H9 (cell line): ENCODE measurements around the gene CAMTA1. TPM values are rescaled to one million over a fixed set of nuclear protein-coding genes. Genes with fewer than 3 reads are reported as not detected.

Source experiments
- DNase-seq: peaks from one replicate; pipeline ENCODE4 v3.0.0-alpha.2; 2017
- H2AFZ ChIP-seq: one replicate; pipeline ENCODE4 v1.6.1; 2013; ENCODE audit warnings: mild to moderate bottlenecking, low read length, control low read depth, moderate library complexity
- H2AK5ac ChIP-seq: 2 replicates; pipeline ENCODE4 v1.6.1; 2013; ENCODE audit warnings: low read length, control low read depth, mixed read lengths; ENCODE audit not compliant: insufficient read length
- H2BK120ac ChIP-seq: one replicate; pipeline ENCODE4 v1.6.1; 2013; ENCODE audit warnings: low read depth, mild to moderate bottlenecking, low read length, control low read depth, inconsistent platforms; ENCODE audit not compliant: poor library complexity, severe bottlenecking
- H2BK12ac ChIP-seq: 2 replicates; pipeline ENCODE4 v1.6.1; 2013; ENCODE audit warnings: low read length, control low read depth, mixed read lengths, low read depth; ENCODE audit not compliant: insufficient read length
- H2BK15ac ChIP-seq: 2 replicates; pipeline ENCODE4 v1.6.1; 2013; ENCODE audit warnings: low read depth, low read length, control low read depth
- H2BK20ac ChIP-seq: one replicate; pipeline ENCODE4 v1.6.1; 2013; ENCODE audit warnings: low read depth, mild to moderate bottlenecking, low read length, control low read depth, inconsistent platforms; ENCODE audit not compliant: poor library complexity, severe bottlenecking
- H2BK5ac ChIP-seq: 2 replicates; pipeline ENCODE4 v1.6.1; 2013; ENCODE audit warnings: low read length, control low read depth, mixed read lengths; ENCODE audit not compliant: insufficient read length
- H3K14ac ChIP-seq: 2 replicates; pipeline ENCODE4 v1.6.1; 2013; ENCODE audit warnings: low read length, control low read depth; ENCODE audit not compliant: insufficient read depth
- H3K18ac ChIP-seq: 2 replicates; pipeline ENCODE4 v1.6.1; 2013; ENCODE audit warnings: low read depth, mild to moderate bottlenecking, mixed read lengths, low read length, control low read depth; ENCODE audit not compliant: insufficient read length
- H3K23ac ChIP-seq: 2 replicates; pipeline ENCODE4 v1.6.1; 2013; ENCODE audit warnings: low read length, control low read depth, mixed read lengths, low read depth; ENCODE audit not compliant: insufficient read length
- H3K23me2 ChIP-seq: 2 replicates; pipeline ENCODE4 v1.6.1; 2013; ENCODE audit warnings: low read depth, mild to moderate bottlenecking, mixed read lengths, low read length, control low read depth; ENCODE audit not compliant: insufficient read length, poor library complexity, severe bottlenecking
- H3K27ac ChIP-seq: 2 replicates; pipeline ENCODE4 v1.5.1; 2013; ENCODE audit warnings: low read length, control low read depth, mixed read lengths, low read depth; ENCODE audit not compliant: insufficient read length
- H3K27me3 ChIP-seq: 2 replicates; pipeline ENCODE4 v1.6.1; 2013; ENCODE audit warnings: low read length, control low read depth, inconsistent platforms; ENCODE audit not compliant: insufficient read depth
- H3K4ac ChIP-seq: 2 replicates; pipeline ENCODE4 v1.6.1; 2013; ENCODE audit warnings: low read depth, mild to moderate bottlenecking, control low read depth, inconsistent platforms, low read length, moderate library complexity
- H3K4me1 ChIP-seq: 2 replicates; pipeline ENCODE4 v1.6.1; 2013; ENCODE audit warnings: low read length, control low read depth, inconsistent platforms; ENCODE audit not compliant: insufficient read depth
- H3K4me2 ChIP-seq: 2 replicates; pipeline ENCODE4 v1.6.1; 2013; ENCODE audit warnings: low read length, control low read depth, mixed read lengths; ENCODE audit not compliant: insufficient read length, insufficient read depth
- H3K56ac ChIP-seq: 2 replicates; pipeline ENCODE4 v1.6.1; 2013; ENCODE audit warnings: low read depth, mild to moderate bottlenecking, mixed read lengths, low read length, control low read depth; ENCODE audit not compliant: insufficient read length
- H3K79me1 ChIP-seq: 2 replicates; pipeline ENCODE4 v1.6.1; 2013; ENCODE audit warnings: low read depth, mild to moderate bottlenecking, moderate library complexity, low read length, control low read depth, inconsistent platforms; ENCODE audit not compliant: insufficient read depth, poor library complexity, severe bottlenecking
- H3K79me2 ChIP-seq: 2 replicates; pipeline ENCODE4 v1.6.1; 2013; ENCODE audit warnings: low read length, control low read depth, inconsistent platforms; ENCODE audit not compliant: insufficient read depth
- H3K9ac ChIP-seq: 2 replicates; pipeline ENCODE4 v1.6.1; 2013; ENCODE audit warnings: low read length, control low read depth, mixed read lengths; ENCODE audit not compliant: insufficient read length; ENCODE audit errors: extremely low read depth
- H3K9me3 ChIP-seq: one replicate; pipeline ENCODE4 v1.6.1; 2013; ENCODE audit warnings: low read depth, low read length, inconsistent platforms; ENCODE audit not compliant: control insufficient read depth
- H3T11ph ChIP-seq: one replicate; pipeline ENCODE4 v1.6.1; 2013; ENCODE audit warnings: mild to moderate bottlenecking, low read length, control low read depth, inconsistent platforms
- H4K20me1 ChIP-seq: one replicate; pipeline ENCODE4 v1.6.1; 2013; ENCODE audit not compliant: control insufficient read depth, insufficient read length, insufficient read depth
- H4K5ac ChIP-seq: 2 replicates; pipeline ENCODE4 v1.6.1; 2013; ENCODE audit warnings: low read depth, mild to moderate bottlenecking, mixed read lengths, low read length, control low read depth; ENCODE audit not compliant: insufficient read length
- H4K8ac ChIP-seq: replicated peaks from 2 replicates; pipeline ENCODE4 v1.6.1; 2013; ENCODE audit warnings: low read length, control low read depth, mixed read lengths, low read depth; ENCODE audit not compliant: insufficient read length
- H4K91ac ChIP-seq: 2 replicates; pipeline ENCODE4 v1.6.1; 2013; ENCODE audit warnings: low read depth, mild to moderate bottlenecking, moderate library complexity, mixed read lengths, low read length, control low read depth; ENCODE audit not compliant: insufficient read length
- H3K27ac Mint-ChIP-seq, 3 experiments: 2 replicates in 2 of 3; 3 replicates in 1 of 3; pipeline ENCODE4 v1.8.0; 2020 to 2021; ENCODE audit warnings: mixed read lengths in 3 of 3, mild to moderate bottlenecking in 1 of 3, moderate library complexity in 1 of 3
- H3K27me3 Mint-ChIP-seq: 2 replicates; pipeline ENCODE4 v1.8.0; 2021; ENCODE audit warnings: low read depth, mild to moderate bottlenecking, moderate library complexity, mixed read lengths
- H3K36me3 Mint-ChIP-seq, 3 experiments: 2 replicates in 2 of 3; 3 replicates in 1 of 3; pipeline ENCODE4 v1.8.0; 2020 to 2021; ENCODE audit warnings: low read depth in 3 of 3, mixed read lengths in 3 of 3; ENCODE audit not compliant: insufficient read depth in 1 of 3
- H3K4me1 Mint-ChIP-seq, 2 experiments: 2 replicates each; pipeline ENCODE4 v1.8.0; 2020; ENCODE audit warnings: mixed read lengths in 2 of 2
- H3K4me3 Mint-ChIP-seq, 2 experiments: 2 replicates in 1 of 2; 3 replicates in 1 of 2; pipeline ENCODE4 v1.8.0; 2020 to 2021; ENCODE audit warnings: mild to moderate bottlenecking in 2 of 2, mixed read lengths in 2 of 2, moderate library complexity in 1 of 2
- H3K9me3 Mint-ChIP-seq, 2 experiments: 2 replicates in 1 of 2; 3 replicates in 1 of 2; pipeline ENCODE4 v1.8.0; 2020; ENCODE audit warnings: mild to moderate bottlenecking in 2 of 2, mixed read lengths in 2 of 2, moderate library complexity in 1 of 2
- WGBS: extraction: QIAGEN DNeasy Blood & Tissue Kit; methylation state at CpG from one replicate; pipeline ENCODE4 v1.1.7; 2013; ENCODE audit warnings: missing lambda C conversion rate, low lambda C conversion rate, mixed read lengths; ENCODE audit not compliant: insufficient read length; ENCODE audit errors: extremely low coverage; 5-methylcytosine and 5-hydroxymethylcytosine counted together
- total RNA-seq: library from RNA; stranded (reverse); gene quantifications from 2 replicates; pipeline ENCODE4 v1.2.1, GENCODE V29; 2021
- TF ChIP-seq, protein P1 (sequence below): fragments of 200-600 bp; sonication (generic); conservative IDR thresholded peaks from 3 replicates; pipeline ENCODE4 v1.8.0; 2021; ENCODE audit warnings: antibody characterized with exemption, mild to moderate bottlenecking

Gene CAMTA1
- total RNA-seq, 1 experiment from 2014 or later: 115 TPM

DNA sequence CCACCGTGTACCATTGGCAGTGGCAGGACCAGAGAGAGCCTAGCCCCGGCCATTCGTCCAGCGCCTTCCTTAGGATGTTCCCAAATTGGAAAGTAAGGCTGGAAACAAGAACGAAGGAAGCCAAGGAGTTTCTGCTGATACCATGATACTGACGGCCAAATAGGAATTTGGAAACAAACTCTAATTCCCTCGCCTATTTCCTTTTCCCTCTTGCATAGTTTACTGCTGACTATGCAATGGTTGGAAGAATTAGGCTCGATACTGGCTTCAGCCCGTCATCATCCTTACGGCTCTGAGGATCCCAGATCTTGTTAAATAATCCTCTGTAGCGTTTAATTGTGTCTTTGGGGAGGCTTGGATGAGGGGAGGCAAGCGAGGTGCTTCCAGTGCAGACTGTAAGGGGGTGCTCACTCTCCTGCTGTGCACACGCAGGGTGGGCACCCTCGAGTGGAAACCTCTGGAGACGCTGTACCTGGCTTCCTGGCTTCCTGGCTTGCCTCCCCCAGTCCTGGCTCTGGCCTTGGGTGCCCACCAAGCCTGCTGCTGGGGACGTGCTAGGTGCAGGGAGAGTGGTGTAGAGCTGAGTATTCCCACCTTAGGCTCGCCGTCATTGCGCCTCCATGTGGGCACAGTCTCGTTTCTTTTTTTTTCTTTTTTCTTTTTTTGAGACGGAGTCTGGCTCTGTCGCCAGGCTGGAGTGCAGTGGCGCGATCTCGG is 27.4 kb upstream of the CAMTA1 start:
- Mint-ChIP-seq H3K4me3 (no peak overlapping the region), H3K36me3 (no peaks in the 10 kb centered on the region), H3K4me1 (no peaks in the 10 kb centered on the region), H3K27ac (no peak overlapping the region), H3K27me3 (no peaks in the 10 kb centered on the region), H3K9me3 (no peaks in the 10 kb centered on the region)
- H3K79me2 ChIP-seq: no peaks in the 10 kb centered on the region
- H3K4me1 ChIP-seq: no peaks in the 10 kb centered on the region
- no peak overlapping the region for H3K56ac ChIP-seq
- H3K27ac ChIP-seq: no peak overlapping the region
- H3K79me1 ChIP-seq: no peaks in the 10 kb centered on the region
- no peaks in the 10 kb centered on the region for H3K9me3 ChIP-seq
- H2BK15ac ChIP-seq: no peak overlapping the region
- H3K4me2 ChIP-seq: no peak overlapping the region
- H3K9ac ChIP-seq: no peak overlapping the region
- no peak overlapping the region for H4K91ac ChIP-seq
- no peaks in the 10 kb centered on the region for H3K27me3 ChIP-seq
- H2BK5ac ChIP-seq: no peak overlapping the region
- no peak overlapping the region for H3K18ac ChIP-seq
- H3K4ac ChIP-seq: no peak overlapping the region
- H2AFZ ChIP-seq: no peak overlapping the region
- H2AK5ac ChIP-seq: no peak overlapping the region
- H3K23ac ChIP-seq: no peak overlapping the region
- no peaks in the 10 kb centered on the region for H3K23me2 ChIP-seq
- no peak overlapping the region for H2BK12ac ChIP-seq
- no peak overlapping the region for H2BK20ac ChIP-seq
- no peak overlapping the region for H3T11ph ChIP-seq
- no CpG with 5 or more reads among the region's 25 CpGs for WGBS
- no peaks in the 10 kb centered on the region for H4K20me1 ChIP-seq
- no peak overlapping the region for H4K5ac ChIP-seq
- H3K14ac ChIP-seq: no peak overlapping the region
- H2BK120ac ChIP-seq: no peak overlapping the region
- DNase-seq: peak; percentile 55
- no peak overlapping the region for H4K8ac ChIP-seq
- TF ChIP-seq, protein P1, sequence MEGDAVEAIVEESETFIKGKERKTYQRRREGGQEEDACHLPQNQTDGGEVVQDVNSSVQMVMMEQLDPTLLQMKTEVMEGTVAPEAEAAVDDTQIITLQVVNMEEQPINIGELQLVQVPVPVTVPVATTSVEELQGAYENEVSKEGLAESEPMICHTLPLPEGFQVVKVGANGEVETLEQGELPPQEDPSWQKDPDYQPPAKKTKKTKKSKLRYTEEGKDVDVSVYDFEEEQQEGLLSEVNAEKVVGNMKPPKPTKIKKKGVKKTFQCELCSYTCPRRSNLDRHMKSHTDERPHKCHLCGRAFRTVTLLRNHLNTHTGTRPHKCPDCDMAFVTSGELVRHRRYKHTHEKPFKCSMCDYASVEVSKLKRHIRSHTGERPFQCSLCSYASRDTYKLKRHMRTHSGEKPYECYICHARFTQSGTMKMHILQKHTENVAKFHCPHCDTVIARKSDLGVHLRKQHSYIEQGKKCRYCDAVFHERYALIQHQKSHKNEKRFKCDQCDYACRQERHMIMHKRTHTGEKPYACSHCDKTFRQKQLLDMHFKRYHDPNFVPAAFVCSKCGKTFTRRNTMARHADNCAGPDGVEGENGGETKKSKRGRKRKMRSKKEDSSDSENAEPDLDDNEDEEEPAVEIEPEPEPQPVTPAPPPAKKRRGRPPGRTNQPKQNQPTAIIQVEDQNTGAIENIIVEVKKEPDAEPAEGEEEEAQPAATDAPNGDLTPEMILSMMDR: peak; percentile 24; the same call in 2 of the 3 replicates
